GM19468 (cell line): ENCODE measurements around the gene PKN3.

ENCODE experiments used
- ATAC-seq: cut with Tn5 transposase; IDR thresholded peaks from one replicate; pipeline ENCODE4 v1.9.1; 2021; ENCODE audit warnings: mild to moderate bottlenecking, moderate library complexity, moderate number of reproducible peaks; ENCODE audit not compliant: unreplicated experiment; ENCODE audit errors: extremely low read depth

PKN3 gene

DNA sequence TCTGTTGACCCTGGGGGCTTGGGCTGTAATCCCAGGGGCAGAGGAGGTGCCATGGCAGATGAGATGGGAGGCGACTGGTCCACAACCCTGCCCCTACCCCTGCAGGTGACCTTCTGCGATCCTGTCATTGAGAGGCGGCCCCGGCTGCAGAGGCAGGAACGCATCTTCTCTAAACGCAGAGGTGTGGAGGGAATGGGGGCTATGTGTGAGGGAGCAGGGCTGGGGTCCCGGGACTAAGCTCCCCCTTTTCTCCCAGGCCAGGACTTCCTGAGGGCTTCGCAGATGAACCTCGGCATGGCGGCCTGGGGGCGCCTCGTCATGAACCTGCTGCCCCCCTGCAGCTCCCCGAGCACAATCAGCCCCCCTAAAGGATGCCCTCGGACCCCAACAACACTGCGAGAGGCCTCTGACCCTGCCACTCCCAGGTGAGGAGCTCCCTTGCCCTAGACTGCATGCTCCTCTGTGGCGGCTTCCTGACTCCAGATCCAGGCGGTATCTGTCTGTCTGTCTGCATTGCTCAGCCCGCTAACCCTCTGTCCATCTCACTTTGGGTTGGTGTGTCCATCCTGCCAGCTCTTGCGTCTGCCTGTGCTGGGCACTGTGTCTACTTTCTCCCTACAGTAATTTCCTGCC lies 11.8 kb downstream of the PKN3 start:
- no peak for ATAC-seq

DNA sequence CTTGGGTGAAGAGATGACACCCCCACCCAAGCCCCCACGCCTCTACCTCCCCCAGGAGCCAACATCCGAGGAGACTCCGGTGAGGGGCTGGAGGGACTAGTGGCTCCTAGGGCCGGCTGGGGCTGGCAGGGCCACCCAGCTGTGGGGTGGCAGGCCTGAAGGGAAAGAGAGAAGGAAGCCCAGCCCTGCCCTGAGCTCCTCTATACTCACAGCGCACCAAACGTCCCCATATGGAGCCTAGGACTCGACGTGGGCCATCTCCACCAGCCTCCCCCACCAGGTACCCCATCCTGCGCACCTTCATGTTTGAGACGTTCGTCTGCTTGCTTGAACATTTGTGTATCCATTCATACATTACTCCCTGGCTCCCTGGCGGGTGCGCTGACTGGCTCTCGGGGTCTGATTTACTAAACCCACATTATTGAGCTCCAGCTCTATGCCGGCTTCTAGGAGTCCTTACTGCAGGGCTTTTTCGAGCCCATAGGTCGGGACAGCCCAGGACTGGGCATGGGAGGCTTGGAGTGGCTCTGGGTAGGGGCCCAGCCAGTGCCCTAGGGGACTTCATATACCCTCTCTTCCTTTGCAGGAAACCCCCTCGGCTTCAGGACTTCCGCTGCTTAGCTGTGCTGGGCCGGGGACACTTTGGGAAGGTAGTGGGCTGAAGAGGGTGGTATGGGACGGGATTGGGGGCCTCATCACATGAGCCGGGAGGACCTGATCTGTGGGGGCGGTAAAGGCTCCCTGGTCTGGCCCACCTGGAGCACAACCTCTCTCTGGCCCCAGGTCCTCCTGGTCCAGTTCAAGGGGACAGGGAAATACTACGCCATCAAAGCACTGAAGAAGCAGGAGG lies 12.5 kb downstream of the PKN3 start:
- no peak for ATAC-seq

DNA sequence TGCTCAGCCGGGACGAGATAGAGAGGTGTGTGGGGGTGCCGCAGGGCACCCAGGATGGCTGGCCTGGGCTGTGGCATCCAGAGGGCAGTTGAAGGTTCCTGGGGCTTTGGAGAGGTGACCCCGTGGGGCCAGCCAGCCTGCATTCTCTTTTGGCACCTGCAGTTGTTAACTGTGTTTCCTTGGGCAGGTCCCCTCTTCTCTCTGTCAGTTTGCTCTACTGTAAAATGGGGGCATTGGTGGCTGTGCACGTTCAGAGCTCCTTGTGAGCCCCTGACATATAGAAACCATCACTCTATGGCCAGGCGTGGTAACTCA lies 13.1 kb downstream of the PKN3 start:
- no peak for ATAC-seq

DNA sequence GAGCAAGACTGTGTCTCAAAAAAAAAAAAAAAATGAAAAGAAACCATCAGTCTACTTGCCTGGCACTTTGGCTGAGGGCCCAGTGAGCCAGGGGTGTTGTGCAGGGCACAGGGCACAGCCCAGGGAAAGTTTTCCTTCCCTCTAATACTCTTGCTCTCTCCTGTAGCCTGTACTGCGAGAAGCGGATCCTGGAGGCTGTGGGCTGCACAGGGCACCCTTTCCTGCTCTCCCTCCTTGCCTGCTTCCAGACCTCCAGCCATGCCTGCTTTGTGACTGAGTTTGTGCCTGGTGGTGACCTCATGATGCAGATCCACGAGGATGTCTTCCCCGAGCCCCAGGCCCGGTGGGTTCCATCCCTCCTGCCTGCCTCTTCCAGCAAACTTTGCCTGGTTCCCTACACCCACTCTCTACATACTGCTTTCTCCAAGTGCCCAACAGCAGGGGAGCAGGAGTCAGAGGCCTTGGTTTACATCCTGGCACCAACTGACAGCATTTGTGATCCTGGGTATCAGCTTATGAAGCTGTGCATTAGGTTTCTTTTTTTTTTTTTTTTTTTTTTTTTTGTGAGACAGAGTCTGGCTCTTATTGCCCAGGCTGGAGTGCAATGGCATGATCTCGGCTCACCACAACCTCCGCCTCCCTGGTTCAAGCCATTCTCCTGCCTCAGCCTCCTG lies 14.4 kb downstream of the PKN3 start:
- ATAC-seq, result no peak

DNA sequence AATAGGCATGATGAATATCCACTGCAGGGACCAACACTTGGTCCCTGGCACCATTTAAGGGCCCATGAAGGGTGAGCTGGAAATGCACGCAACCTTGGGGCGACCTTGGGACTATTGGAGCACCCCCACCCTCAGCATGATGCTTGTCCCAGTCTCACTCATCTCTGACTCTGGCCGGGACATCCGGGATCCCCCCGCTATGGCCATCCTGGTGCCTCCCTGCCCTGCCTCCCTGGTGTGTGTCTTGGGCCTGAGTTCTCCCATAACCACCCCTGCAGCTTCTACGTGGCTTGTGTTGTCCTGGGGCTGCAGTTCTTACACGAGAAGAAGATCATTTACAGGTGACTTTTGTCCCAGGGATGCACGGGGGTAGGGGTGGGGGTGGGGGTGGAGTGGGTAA lies 15.7 kb downstream of the PKN3 start:
- no peak for ATAC-seq

DNA sequence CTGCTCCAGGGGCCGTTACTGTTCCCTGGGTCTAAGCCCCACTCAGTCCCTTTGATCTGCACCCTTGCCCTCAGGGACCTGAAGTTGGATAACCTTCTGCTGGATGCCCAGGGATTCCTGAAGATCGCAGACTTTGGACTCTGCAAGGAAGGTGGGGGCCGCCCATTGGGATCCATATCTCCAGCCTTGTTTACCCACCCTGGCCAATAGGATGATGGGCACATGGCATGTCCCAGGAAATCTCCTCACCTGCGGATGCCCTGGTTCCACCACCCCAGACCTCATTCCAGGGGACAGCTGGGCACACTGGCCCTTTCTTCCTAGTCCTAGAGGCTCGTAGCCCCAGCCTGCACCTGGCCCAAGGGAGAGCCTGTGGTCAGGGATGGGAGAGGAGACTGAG lies 16.2 kb downstream of the PKN3 start:
- no peak for ATAC-seq

DNA sequence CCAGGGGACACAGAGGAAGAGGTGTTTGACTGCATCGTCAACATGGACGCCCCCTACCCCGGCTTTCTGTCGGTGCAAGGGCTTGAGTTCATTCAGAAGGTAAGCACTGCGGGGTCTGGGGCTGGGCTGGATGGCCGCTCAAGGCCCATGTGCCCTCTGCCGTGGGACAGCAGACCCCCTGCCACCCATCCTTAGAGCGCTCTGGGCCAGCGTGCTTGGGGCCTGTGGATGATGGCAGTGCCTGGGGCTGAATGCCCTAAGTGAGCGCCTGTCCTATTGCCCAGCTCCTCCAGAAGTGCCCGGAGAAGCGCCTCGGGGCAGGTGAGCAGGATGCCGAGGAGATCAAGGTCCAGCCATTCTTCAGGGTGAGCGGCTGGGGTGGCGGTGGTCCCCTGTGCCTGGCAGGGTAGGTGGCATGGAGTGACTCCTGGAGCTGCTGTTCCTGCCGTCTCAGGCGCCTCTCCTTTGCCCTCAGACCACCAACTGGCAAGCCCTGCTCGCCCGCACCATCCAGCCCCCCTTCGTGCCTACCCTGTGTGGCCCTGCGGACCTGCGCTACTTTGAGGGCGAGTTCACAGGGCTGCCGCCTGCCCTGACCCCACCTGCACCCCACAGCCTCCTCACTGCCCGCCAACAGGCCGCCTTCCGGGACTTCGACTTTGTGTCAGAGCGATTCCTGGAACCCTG lies 17.8 kb downstream of the PKN3 start:
- no peak for ATAC-seq

DNA sequence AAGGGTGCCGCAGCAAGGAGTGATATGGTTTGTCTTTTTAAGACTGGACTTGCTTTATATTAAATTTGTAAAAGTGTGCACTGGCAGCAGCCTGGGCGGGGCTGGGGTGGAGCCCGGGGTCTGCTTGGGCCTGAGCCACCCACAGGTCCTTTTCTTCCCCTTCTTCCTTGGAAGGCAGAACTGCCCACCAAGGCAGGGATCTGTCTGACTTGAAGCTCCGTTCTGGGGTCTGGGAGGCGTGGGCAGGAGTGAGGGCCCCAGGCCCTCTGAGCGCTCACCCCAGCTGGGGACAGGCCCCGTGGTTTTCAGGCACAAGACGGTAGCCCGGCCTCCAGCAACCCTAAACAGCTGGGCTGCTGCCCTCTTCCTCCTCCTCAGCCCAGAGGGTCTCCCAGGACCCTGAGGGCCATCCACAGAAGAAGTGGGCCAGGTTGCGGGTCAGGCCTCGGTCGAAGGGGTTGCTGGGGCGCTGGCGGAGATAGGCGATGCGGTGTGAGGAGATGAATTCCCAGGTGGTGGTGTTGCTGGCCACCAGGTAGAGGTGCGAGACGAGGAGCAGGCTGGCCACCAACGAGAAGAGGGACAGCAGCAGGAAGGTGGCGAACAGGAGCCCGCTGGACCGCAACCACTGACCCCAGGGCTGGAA lies 18.7 kb downstream of the PKN3 start:
- no peak for ATAC-seq

DNA sequence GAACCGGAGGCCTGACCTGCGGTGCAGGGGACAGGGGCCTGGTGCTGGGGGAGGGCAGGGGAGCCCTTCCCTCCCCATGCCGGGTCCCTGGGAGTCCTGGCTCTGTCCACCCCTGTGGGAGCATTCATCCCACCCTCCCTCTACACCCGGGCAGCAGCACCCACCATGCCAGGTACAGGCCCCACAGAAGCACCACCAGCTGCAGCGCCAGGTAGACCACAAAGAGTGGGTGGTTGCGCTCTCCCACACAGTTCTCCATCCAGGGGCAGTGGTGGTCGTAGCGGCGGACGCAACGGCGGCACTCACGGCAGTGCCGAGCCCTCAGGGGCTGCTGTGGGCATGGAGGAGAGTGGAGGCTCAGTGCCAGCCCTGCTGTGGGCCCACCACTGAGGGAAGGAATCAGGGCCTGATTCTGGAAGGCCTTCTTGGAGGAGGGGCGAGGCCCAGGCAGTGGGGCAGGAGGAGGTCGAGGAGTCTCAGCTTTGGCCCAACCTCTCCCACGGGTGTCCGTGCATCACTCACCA lies 19.2 kb downstream of the PKN3 start:
- no peak for ATAC-seq

DNA sequence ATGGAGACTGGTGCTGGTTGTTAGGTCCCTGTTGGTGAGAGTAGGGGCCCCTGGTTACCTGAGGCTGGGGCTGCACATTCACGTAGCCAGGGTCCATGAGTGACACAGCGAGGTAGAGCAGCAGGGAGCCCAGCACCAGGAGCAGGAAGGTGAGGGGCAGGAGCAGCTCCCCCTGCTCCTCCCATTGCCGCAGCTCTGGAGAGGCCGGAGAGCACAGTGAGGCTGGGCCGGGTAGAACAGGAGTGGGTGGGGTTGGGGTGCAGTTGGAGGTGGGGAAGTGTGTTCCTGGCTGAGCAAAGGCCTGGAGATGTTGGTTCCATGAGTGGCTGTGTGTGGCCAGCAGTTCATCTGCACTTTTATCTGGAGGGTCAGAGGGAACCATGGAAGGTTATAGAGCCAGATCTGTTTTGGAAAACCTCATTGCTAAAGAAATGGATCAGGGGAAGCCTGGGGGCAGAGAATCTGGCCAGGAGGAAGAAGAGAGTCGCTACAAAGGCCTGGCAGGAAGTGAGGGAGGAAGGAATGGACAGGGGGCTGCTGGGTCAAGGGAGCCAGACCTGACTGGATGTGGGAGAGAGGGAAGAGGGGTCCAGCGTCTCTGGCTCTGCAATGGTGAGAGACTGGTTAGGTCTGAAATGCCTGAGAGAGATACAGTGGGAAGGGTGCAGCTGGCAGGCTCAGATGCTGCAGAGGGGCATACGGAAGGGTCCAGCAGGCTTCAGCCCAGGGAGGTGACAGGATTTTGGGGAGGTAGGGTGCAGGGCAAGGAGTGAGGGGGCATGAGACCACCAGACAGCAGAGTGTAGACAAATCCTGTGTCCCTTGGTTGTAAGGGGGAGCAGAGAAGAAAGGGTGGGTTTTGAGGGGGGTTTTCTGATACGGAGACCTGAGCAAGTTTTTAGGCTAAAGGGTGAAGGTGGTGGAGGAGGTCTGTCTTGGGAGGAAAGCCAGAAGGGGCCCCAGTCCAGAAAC lies 20.4 kb downstream of the PKN3 start:
- ATAC-seq, result no peak

DNA sequence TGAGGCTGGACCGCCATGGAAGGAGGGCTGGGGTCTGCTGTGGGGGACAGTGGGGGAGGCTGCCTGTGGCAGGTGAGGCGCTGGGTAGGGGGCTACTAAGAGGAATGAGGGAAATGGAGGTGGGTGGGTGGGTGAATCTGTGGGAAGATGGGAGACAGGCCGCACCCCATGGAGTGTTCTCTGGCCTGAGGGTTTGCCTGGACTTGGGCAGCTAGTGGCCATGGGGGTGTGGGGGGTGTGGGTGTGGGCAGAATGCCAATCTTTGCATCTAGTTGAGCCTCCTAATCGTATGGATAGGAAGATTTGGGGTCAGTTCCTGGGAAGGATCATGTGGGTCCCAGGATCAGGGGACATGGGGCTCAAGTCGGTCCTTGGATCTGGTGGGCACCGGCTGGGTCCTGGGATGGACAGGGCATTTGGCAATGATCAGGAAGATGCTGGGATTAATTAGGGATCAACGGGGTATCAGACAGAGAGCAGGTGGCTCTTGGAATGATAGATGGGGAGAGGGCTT lies 21.1 kb downstream of the PKN3 start:
- ATAC-seq, result no peak

DNA sequence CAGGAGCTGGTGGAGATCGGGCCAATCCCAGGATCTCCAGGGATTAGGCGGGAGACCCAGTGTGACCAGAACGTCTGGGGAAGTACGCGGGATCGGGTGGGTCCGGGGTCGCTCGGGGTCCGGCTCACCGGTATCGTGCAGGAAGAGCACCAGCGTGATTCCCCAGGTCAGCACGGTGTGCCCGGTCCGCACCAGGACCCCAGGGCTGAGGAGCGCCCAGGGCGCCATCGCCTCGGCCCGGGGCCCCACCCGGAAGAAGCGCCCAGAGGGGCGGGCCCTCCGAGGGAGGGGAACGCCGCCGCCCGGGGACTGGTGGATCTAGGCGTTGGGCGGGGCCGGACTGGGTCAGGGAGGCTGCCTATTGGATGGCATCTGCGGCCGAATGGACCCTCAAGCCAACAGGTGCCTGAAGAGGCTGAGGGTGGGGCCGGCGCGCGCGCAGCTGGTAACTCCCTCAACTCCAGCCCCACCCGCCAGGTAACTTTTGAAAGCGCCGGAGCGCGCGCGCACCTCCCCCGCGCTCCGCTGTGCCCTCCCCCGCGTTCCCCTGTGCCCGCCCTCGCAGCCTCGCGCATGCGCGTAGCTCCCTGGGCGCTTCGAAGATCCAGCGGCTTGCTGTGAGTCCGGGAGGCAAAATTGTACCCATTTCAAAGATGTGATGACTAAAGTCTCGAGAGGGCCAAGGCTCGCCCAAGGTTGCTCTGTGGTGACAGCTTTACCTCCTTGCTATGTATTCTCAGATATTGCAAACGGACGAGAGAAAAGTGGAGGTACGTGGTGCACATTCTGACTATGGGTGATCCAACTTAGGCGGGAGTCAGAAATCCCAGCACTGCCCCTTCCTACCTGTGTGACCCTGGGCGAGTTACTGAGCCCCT lies 21.8 kb downstream of the PKN3 start, which contains the start of gene ZDHHC12:
Gene ZDHHC12 (minus strand): TSS at position 262 of the 878 bp plus-strand sequence. CDS start 34 bp downstream, at position 228.
- ATAC-seq, result peak; percentile 93

DNA sequence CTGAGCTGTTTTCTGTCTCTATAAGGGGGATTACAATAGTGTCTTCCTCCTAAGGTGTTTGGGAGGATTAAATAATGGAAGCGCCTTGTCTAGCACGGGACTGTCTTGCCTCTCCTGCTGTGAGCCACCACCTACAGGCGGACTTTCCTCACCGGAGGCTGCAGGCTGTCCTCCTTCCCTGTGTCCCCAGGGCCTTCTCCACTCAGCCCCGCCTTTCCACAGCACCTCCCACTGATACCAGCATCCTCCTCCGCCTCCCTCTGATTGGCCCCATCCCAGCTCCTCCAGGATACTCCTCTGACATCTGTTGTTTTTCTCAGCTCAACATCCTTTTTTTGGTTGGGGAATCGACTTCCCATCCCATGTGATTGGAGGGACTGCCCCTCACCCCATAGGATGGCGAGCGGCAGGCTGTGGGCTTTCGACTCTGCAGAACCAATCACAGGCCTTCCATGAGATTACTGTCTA lies 22.5 kb downstream of the PKN3 start:
- no peak for ATAC-seq

DNA sequence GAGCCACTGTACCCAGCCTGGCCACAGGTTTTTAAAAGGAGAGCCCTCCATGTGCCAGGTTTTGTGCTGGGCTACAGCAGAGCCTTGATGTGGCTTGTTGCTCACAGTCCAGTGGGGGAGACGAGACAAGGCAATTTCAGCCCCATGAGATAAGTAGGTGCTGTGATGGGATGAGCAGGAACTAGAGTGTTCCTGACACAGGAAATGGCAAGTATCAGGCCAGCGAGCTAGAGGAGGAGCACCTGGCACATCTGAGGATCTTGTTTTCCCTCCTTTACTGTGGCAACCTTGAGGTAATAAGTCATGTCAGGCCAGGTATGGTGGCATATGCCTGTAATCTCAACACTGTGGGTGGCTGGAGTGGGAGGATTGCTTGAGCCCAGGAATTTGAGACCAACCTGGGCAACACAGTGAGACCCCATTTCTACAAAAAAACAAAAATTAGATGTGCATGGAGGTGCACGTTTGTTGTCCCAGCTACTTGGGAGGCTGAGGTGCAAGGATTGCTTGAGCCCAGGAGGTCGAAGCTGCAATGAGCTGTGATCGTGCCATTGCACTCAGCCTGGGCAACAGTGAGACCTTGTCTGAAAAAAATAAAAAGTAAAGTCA lies 25.4 kb downstream of the PKN3 start:
- no peak for ATAC-seq

DNA sequence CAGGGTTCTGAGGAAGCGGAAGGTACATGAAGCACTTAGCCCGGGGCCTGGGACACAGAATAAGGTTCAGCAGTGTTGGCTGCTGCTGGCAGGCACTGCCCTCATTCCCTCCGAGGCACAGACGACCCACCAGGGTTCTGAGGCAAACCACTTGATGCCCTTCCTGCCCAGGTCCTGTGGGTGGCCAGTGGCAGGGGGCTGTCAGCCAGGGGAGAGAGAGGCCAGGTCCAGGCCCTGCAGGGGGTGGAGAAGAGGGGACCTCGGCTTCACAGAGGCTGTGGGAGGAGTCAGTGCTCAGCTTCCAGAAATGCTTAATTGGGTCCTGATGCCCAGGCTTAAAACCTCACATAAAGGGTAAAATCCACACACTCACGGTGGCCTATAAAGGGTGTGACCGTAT lies 26.0 kb downstream of the PKN3 start:
- ATAC-seq, result no peak

DNA sequence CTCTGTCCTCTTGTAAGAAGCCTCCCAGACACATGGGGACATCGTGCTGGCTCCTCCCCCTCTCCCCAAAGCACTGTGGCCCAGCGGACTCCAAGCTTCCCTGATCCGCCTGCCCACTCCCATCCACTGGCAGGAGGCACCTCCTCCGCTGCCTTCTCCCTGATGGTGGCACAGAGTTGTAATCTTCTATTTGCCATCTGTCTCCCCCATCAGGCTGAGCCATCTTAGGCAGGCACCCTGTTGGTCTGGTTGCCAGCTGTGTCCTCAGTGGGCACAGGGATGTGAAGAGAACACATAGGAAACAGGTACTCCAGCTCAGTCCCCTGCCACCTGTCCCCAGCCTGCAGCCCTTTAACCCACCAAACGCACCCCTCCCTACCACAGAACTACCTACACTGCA lies 27.0 kb downstream of the PKN3 start:
- ATAC-seq, result no peak
